Fibroblast of pulmonary artery (primary cell): ENCODE data around the gene SMURF2.
"Not testable (repeated sequence)": the region's sequence is repeated elsewhere in the genome, so short reads cannot be mapped to it uniquely, and the experiment has no call there.

Experiments used
- DNase-seq: peaks from one replicate; pipeline ENCODE4 v3.0.0-alpha.2; 2010; ENCODE audit warnings: low read depth
- H3K4me3 ChIP-seq: replicated peaks from 2 replicates; pipeline ENCODE4 v1.5.1; 2011; ENCODE audit warnings: low read depth, mild to moderate bottlenecking, control low read depth, low read length, moderate library complexity
- CTCF ChIP-seq: IDR thresholded peaks from 2 replicates; pipeline ENCODE4 v1.5.1; 2011; ENCODE audit warnings: mild to moderate bottlenecking, control low read depth, low read length, inconsistent platforms; ENCODE audit errors: missing control alignments

Gene SMURF2

GRCh38 chr17:64615028-64615677, 47.0 kb downstream of the SMURF2 start:
- H3K4me3 ChIP-seq = no peak overlapping the region
- TF ChIP-seq CTCF = no peak
- DNase-seq = peak; percentile 78

- no peak overlapping the region for H3K4me3 ChIP-seq
Observed at GRCh38 chr17:64614266-64615027, 47.7 kb downstream of the SMURF2 start.

GRCh38 chr17:64611369-64611768, 50.7 kb downstream of the SMURF2 start:
- no peak overlapping the region for H3K4me3 ChIP-seq
- no peak for TF ChIP-seq CTCF
- no peak for DNase-seq

More at GRCh38 chr17:64614266-64615027, 47.7 kb downstream of the SMURF2 start:
- DNase-seq = no peak
- TF ChIP-seq CTCF = no peak

- not testable (repeated sequence) for DNase-seq
Observed at GRCh38 chr17:64610244-64610643, 51.9 kb downstream of the SMURF2 start.

GRCh38 chr17:64608571-64608981, 53.5 kb downstream of the SMURF2 start:
- DNase-seq = peak; percentile 36
- no peak for TF ChIP-seq CTCF
- no peak overlapping the region for H3K4me3 ChIP-seq

More at GRCh38 chr17:64610244-64610643, 51.9 kb downstream of the SMURF2 start:
- not testable (repeated sequence) for H3K4me3 ChIP-seq

- DNase-seq = no peak
- no peak overlapping the region for H3K4me3 ChIP-seq
- no peak for TF ChIP-seq CTCF
Observed at GRCh38 chr17:64607862-64608565, 54.1 kb downstream of the SMURF2 start.

GRCh38 chr17:64604532-64604931, 57.6 kb downstream of the SMURF2 start:
- not testable (repeated sequence) for H3K4me3 ChIP-seq, DNase-seq
